ENCODE data around the gene PGK2.

- no peak for TF ChIP-seq EZH2 (IDR thresholded peaks at IDR 0.05; ENCODE audit: low read depth, low read length, severe bottlenecking)
- no peak for TF ChIP-seq RBBP5 (IDR thresholded peaks at IDR 0.05; ENCODE audit: borderline replicate concordance, low read depth, low read length)
- TF ChIP-seq, protein P1, sequence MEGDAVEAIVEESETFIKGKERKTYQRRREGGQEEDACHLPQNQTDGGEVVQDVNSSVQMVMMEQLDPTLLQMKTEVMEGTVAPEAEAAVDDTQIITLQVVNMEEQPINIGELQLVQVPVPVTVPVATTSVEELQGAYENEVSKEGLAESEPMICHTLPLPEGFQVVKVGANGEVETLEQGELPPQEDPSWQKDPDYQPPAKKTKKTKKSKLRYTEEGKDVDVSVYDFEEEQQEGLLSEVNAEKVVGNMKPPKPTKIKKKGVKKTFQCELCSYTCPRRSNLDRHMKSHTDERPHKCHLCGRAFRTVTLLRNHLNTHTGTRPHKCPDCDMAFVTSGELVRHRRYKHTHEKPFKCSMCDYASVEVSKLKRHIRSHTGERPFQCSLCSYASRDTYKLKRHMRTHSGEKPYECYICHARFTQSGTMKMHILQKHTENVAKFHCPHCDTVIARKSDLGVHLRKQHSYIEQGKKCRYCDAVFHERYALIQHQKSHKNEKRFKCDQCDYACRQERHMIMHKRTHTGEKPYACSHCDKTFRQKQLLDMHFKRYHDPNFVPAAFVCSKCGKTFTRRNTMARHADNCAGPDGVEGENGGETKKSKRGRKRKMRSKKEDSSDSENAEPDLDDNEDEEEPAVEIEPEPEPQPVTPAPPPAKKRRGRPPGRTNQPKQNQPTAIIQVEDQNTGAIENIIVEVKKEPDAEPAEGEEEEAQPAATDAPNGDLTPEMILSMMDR (IDR thresholded peaks at IDR 0.05; ENCODE audit: control extremely low read depth in 1 of 3, insufficient read depth in 1 of 3, low read depth in 1 of 3, low read length in 3 of 3), result no peak
- TF ChIP-seq TAF1 (IDR thresholded peaks at IDR 0.05; ENCODE audit: low read depth, low read length), result no peak
- no peak for TF ChIP-seq RXRA (IDR thresholded peaks at IDR 0.05; ENCODE audit: insufficient read depth, low read depth, low read length)
- no peak for TF ChIP-seq POLR2AphosphoS5 (IDR thresholded peaks at IDR 0.05; ENCODE audit: low read depth, low read length)
- TF ChIP-seq JUN (IDR thresholded peaks at IDR 0.05; ENCODE audit: low read depth, low read length), result no peak
- TF ChIP-seq POLR2A (IDR thresholded peaks at IDR 0.05; ENCODE audit: control extremely low read depth in 1 of 2, low read depth in 2 of 2, low read length in 2 of 2), result no peak
- no peak for TF ChIP-seq KDM5A (IDR thresholded peaks at IDR 0.05; ENCODE audit: low read length)
- no peak for TF ChIP-seq ATF3 (IDR thresholded peaks at IDR 0.05; ENCODE audit: insufficient read depth, low read depth, low read length)
- no peak for TF ChIP-seq YY1 (IDR thresholded peaks at IDR 0.05; ENCODE audit: low read depth, low read length)
- TF ChIP-seq EGR1 (IDR thresholded peaks at IDR 0.05; ENCODE audit: borderline replicate concordance, low read depth, low read length), result no peak
These were observed 4.4 kb downstream of the PGK2 start for GRCh38 chr6:49782725-49783124.

Measured in H1 (cell line).